ENCODE data around the gene TXNDC16. TPM values are rescaled to one million over a fixed set of nuclear protein-coding genes. Genes with fewer than 3 reads are reported as not detected.
A peak's percentile ranks its signal among the peaks of the same experiment; 100 is the strongest.

The TXNDC16 gene
- total and polyA plus RNA-seq, 9 of the 15 experiments (the other 6 are each of a cell fraction or from before 2014, with no cell fraction given), result 1.8 to 6.2 (median 4.9) TPM

GRCh38 chr14:52553002-52553670, 831 bp upstream of the TXNDC16 start:
- Histone ChIP-seq H3K9me1 (ENCODE audit: control insufficient read depth, insufficient read depth, low read length) (no peaks in the 10 kb centered on the region), H2AFZ (ENCODE audit: low read depth, low read length) (peak overlapping the region; percentile 77), H3K27ac (ENCODE audit: extremely low read depth, low read depth, low read length) (no peak overlapping the region; the same call in 2 of the 3 replicates), H3K79me2 (ENCODE audit: control insufficient read depth, insufficient read depth, low read length) (peaks cover 33% of the 10 kb centered on the region), H3K9me3 (replicated peaks; ENCODE audit: control insufficient read depth, insufficient read depth, low read depth, low read length) (no peaks in the 10 kb centered on the region; the same call in 1 of the 2 replicates), H3K9ac (ENCODE audit: insufficient read depth in 1 of 2, low read depth in 2 of 2, low read length in 2 of 2) (peak overlapping the region; percentile 24 to 93; a peak in 3 of 4 replicates), H3K36me3 (ENCODE audit: control insufficient read depth, insufficient read depth, low read length) (no peaks in the 10 kb centered on the region), H3K4me2 (ENCODE audit: insufficient read depth, low read length) (peak overlapping the region; percentile 83), H3K4me3 (peak overlapping the region; percentile 57), H3K27me3 (ENCODE audit: control insufficient read depth in 2 of 2, insufficient read depth in 2 of 2, low read length in 2 of 2) (no peaks in the 10 kb centered on the region), H4K20me1 (replicated peaks; ENCODE audit: control insufficient read depth, insufficient read depth, low read length) (no peaks in the 10 kb centered on the region), H3K4me1 (replicated peaks in 1 of 2; ENCODE audit: control insufficient read depth in 2 of 2, insufficient read depth in 2 of 2, low read length in 2 of 2) (peaks cover 3 to 12% of the 10 kb centered on the region in 2 experiments; a peak in 4 of 5 replicates)
- intact Hi-C loops (cut with micrococcal nuclease), result loop anchor here (5.0 kb wide), 1 partner anchor 139 kb away; no protein-coding TSS in a partner anchor
- ChIA-PET CTCF (ENCODE audit: low intra/inter-chr PET ratio) (no interaction called here), POLR2A (interaction anchor here (0.6 to 1.9 kb wide), 3 partner anchors 9 to 19 kb away, joined by 3 to 5 read pairs (median 4); no protein-coding TSS in a partner anchor)
- FAIRE-seq (no peak), ATAC-seq (peak; percentile 51), DNase-seq (ENCODE audit: extremely low read depth in 1 of 4, low spot score in 3 of 4) (peak in 3 of 4 experiments; percentile 23 to 62 (median 61))
- 0% methylated on average over 11 of the region's 69 CpGs for WGBS (ENCODE audit: insufficient coverage, low coverage, missing lambda C conversion rate)
- no TSS peak for BruUV-seq (replicated peaks)
- in situ Hi-C loops (cut with MboI), result no loop called here
- TF ChIP-seq NFE2 (IDR thresholded peaks at IDR 0.05; ENCODE audit: low read depth) (no peak), KLF1 (tag; IDR thresholded peaks at IDR 0.05) (no peak), ZNF408 (CRISPR knock-in tag; IDR thresholded peaks at IDR 0.05; ENCODE audit: low read depth) (no peak), SMAD4 (CRISPR knock-in tag; conservative IDR thresholded peaks at IDR 0.05) (peak; percentile 33; the same call in 1 of the 2 replicates), BHLHE40 (IDR thresholded peaks at IDR 0.05; ENCODE audit: low read length) (no peak), PHF8 (IDR thresholded peaks at IDR 0.05; ENCODE audit: borderline replicate concordance, low read length) (peak; percentile 33; the same call in 1 of the 2 replicates), SMARCA4 (IDR thresholded peaks at IDR 0.05) (no peak), ZNF780A (CRISPR knock-in tag; IDR thresholded peaks at IDR 0.05) (no peak), ZBTB7A (IDR thresholded peaks at IDR 0.05; ENCODE audit: borderline replicate concordance, control insufficient read depth, low read depth, low read length) (0 out of 2 replicates have a peak, but pooled peaks have one; percentile 14), ZNF263 (CRISPR knock-in tag; IDR thresholded peaks at IDR 0.05; ENCODE audit: borderline replicate concordance) (no peak), ZNF280A (IDR thresholded peaks at IDR 0.05; ENCODE audit: low read depth, partially characterized antibody) (no peak), FOXJ3 (CRISPR knock-in tag; IDR thresholded peaks at IDR 0.05) (no peak), NONO (IDR thresholded peaks at IDR 0.05; ENCODE audit: low read depth in 2 of 2, low read length in 1 of 2) (peak in 1 of 2 experiments; percentile 37; a peak in 1 of 4 replicates), NCOA1 (IDR thresholded peaks at IDR 0.05; ENCODE audit: low read depth) (no peak), ZFX (CRISPR knock-in tag; IDR thresholded peaks at IDR 0.05) (peak; percentile 43; the same call in 1 of the 2 replicates), ZNF175 (CRISPR knock-in tag; IDR thresholded peaks at IDR 0.05; ENCODE audit: low read depth) (no peak), ZNF184 (CRISPR knock-in tag; IDR thresholded peaks at IDR 0.05) (no peak), ZNF76 (CRISPR knock-in tag; IDR thresholded peaks at IDR 0.05; ENCODE audit: borderline replicate concordance) (no peak), RFX5 (IDR thresholded peaks at IDR 0.05; ENCODE audit: low read depth, low read length) (no peak), ZBED1 (IDR thresholded peaks at IDR 0.05) (no peak), MEF2D (tag; conservative IDR thresholded peaks at IDR 0.05; ENCODE audit: low read depth) (no peak), GATAD2A (IDR thresholded peaks at IDR 0.05) (no peak)
- TF ChIP-seq, protein P1, sequence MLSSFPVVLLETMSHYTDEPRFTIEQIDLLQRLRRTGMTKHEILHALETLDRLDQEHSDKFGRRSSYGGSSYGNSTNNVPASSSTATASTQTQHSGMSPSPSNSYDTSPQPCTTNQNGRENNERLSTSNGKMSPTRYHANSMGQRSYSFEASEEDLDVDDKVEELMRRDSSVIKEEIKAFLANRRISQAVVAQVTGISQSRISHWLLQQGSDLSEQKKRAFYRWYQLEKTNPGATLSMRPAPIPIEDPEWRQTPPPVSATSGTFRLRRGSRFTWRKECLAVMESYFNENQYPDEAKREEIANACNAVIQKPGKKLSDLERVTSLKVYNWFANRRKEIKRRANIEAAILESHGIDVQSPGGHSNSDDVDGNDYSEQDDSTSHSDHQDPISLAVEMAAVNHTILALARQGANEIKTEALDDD (IDR thresholded peaks at IDR 0.05), result no peak

Data from K562 (cell line).